Coronary artery (tissue), 2 donors: Measurements from ENCODE around the gene SIGMAR1.

ENCODE experiments used
- DNase-seq: peaks from one replicate; pipeline ENCODE4 v3.0.0-alpha.2; 2017; ENCODE audit warnings: low spot score
- H3K27ac ChIP-seq, 2 donors: fragments of 200-600 bp; sonication (generic); one replicate each; pipeline ENCODE4 v1.5.1; 2016 to 2019
- H3K4me3 ChIP-seq: fragments of 200-600 bp; sonication (generic); 2 replicates; pipeline ENCODE4 v1.5.1; 2016; ENCODE audit warnings: mild to moderate bottlenecking, moderate library complexity
- TF ChIP-seq, protein P1 (sequence below): fragments of 200-600 bp; sonication (generic); IDR thresholded peaks from one replicate; pipeline ENCODE4 v1.5.1; 2019; ENCODE audit warnings: antibody characterized with exemption

Gene SIGMAR1

DNA sequence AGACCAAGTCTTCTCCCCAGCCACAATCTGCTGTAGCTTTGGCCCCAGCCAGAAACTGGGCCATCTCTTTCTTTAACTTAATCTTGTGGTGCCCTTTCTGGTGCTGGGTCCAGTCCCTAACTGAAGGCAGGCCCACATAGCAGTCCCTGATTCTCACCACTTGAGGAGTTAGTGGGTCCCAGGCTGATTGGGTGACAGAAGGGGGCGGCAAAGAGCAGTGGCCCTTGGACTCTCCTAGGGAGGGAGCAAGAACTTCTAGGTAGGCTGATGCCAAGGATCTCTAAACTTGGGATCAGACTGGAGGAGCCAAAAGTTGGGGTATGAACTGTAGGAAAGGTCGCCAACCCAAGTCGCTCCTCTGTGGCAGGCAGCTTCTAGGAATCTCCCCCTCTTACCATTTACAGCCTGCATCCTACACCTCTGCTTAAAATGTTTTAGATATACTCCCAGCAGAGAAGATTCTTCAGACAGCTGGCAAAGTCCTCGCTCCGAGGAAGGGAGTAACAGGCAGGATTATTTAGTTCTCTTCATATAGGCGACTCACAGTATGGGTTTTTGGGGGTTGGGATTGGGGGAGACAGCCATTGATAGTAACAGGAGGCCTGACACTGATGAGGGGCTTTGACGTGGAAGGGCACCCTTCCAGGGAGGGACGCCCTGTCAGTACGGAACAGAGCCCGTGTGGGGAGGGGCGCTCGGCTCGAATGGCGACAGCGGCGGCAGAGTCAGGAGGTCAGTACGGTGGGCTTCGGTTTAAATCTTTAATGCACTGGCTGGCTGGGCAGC, 26.9 kb upstream of the SIGMAR1 start:
- DNase-seq = peak; percentile 91
- Histone ChIP-seq H3K4me3 (peak overlapping the region; percentile 92), H3K27ac (peak overlapping the region; percentile 98 to 100)
- TF ChIP-seq, protein P1, sequence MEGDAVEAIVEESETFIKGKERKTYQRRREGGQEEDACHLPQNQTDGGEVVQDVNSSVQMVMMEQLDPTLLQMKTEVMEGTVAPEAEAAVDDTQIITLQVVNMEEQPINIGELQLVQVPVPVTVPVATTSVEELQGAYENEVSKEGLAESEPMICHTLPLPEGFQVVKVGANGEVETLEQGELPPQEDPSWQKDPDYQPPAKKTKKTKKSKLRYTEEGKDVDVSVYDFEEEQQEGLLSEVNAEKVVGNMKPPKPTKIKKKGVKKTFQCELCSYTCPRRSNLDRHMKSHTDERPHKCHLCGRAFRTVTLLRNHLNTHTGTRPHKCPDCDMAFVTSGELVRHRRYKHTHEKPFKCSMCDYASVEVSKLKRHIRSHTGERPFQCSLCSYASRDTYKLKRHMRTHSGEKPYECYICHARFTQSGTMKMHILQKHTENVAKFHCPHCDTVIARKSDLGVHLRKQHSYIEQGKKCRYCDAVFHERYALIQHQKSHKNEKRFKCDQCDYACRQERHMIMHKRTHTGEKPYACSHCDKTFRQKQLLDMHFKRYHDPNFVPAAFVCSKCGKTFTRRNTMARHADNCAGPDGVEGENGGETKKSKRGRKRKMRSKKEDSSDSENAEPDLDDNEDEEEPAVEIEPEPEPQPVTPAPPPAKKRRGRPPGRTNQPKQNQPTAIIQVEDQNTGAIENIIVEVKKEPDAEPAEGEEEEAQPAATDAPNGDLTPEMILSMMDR = peak; percentile 66

DNA sequence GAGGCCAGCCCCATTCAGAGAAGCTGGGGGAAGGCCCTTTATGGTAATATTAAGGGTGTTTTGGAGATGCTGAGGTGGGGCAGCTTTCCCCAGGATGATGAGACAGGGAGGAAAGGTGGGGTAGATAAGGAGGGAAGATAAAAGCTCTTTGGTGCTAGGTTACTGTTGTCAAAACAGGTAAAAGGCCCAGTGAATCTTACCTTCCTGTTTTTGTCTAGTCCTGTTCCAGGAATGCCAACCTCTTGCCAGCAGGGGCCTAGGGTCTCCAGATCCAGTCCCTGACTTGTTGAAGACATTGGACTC, 25.7 kb upstream of the SIGMAR1 start:
- TF ChIP-seq, protein P1 = no peak
- peak overlapping the region in 1 of 2 donors; percentile 100 for H3K27ac ChIP-seq

DNA sequence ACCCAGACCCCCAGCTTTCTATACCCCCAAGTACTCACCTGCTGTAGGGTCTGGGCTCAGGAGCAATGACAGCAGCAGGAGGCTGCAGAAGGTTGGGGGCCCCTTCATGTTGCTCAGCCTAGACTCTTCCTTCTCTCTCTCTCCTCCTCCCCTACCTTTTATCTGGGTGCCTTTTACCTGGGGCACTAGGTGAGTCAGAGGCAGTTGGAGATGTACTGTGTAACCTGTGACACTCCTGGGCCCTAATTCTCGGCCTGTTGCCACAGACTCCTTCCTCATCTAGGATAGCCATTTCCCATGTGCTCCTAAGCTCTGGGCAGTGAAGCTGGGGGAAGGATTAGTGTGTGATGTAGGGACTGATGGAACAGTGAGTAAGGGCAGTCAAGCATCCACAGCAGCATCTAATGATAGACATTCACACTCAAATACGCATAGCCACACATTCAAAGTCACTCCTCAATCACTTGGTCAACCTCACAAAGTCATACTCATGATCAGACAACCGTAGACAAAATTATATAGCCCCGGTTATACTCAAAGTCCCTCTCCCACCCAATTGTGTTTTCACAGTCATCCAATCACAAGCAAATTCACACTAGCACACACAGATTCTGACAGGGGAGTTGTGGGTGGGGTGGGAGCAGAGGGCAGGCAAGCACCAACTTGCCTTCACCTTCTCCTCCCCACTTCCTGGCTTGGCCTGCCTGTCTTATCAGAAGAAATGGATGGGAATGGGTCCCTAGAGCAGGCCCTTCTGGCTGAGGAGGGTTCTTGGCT, 25.1 kb upstream of the SIGMAR1 start, which contains the start of gene CCL27:
TSS of gene CCL27 (minus strand) at position 132 of the 777 bp plus-strand sequence. CDS start at position 108, 24 bp downstream.
- DNase-seq = no peak
- TF ChIP-seq, protein P1 = no peak
- Histone ChIP-seq H3K27ac (peak within 1 kb of the TSS in 1 of 2 donors; percentile 100), H3K4me3 (no peak within 1 kb of the TSS)

More for the DNA sequence above, 25.7 kb upstream of the SIGMAR1 start:
- no peak for DNase-seq
- no peak overlapping the region for H3K4me3 ChIP-seq

DNA sequence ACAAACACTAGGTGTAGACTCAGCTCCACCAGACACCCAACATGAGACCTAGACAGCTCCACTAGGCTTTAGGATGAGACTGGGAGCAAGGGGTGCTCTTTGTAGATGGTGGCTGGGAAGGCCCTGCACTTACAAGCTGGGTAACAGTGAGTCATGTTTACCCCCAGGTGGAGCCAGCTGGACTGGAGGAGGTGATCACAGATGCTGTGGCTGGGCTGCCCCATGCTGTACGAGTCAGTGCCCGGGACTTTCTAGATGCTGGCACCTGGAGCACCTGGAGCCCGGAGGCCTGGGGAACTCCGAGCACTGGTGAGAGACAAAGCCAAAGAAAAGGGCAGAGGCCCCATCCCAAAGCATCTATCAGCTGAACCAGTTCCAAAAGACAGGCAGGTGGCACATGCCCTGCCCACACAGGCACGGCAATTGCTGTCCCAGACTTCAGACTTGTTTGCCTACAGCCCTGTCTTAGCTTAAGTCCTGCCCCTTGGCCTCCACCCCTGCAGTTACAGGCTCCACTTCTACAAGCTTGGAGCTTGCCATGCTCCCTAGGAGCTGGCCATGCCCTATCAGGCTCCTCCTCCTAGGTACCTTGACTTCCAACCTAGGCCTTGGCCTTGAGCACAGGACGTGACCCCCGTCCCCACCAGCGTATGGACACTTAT, 22.1 kb upstream of the SIGMAR1 start:
- TF ChIP-seq, protein P1 = no peak
- Histone ChIP-seq H3K4me3 (no peak overlapping the region), H3K27ac (no peak overlapping the region)
- no peak for DNase-seq

DNA sequence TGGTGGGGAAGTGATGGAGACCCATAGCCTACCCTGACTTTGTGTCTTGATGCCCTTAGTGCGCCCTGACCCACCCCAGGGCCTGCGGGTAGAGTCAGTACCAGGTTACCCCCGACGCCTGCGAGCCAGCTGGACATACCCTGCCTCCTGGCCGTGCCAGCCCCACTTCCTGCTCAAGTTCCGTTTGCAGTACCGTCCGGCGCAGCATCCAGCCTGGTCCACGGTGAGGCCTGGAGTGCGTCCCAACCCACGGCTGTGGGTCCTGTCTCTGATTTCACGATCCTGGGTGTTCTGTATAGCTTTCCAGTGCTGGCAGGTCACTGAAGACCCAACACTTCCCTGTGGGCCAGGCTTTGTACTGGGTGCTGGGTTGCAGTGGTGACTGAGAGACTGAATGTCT, 20.9 kb upstream of the SIGMAR1 start:
- TF ChIP-seq, protein P1 = no peak
- Histone ChIP-seq H3K4me3 (no peak overlapping the region), H3K27ac (no peak overlapping the region)
- no peak for DNase-seq

DNA sequence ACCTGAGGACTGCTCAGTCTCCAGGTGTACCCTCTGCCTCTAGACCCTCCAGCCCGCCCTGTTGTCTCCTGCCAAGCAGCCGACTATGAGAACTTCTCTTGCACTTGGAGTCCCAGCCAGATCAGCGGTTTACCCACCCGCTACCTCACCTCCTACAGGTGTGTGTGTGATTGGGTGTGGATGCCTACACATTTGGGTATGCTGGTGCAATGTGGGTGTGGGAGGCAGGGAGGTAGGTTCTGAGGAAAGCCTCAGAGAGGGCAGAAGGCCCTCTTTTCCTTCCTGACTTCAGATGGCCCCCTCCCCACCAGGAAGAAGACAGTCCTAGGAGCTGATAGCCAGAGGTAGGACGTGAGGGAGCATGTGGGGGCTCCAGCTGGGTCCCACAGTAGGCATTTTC, 19.4 kb upstream of the SIGMAR1 start:
- no peak for DNase-seq
- Histone ChIP-seq H3K4me3 (no peak overlapping the region), H3K27ac (no peak overlapping the region)
- TF ChIP-seq, protein P1 = no peak
